NCI-H2029 (cell line): ENCODE measurements around the gene TGFB2.
"Not testable (repeated sequence)": the region's sequence is repeated elsewhere in the genome, so short reads cannot be mapped to it uniquely, and the experiment has no call there.

Experiments used
- DNase-seq: peaks from one replicate; lab custom pipeline; 2025; lab: John Stamatoyannopoulos, UW

TGFB2 gene

GRCh38 chr1:218344814-218345672, at the start of gene TGFB2:
TGFB2 (plus strand) TSS chr1:218345336; CDS start chr1:218346702, 1,366 bp downstream.
- DNase-seq = peak; percentile 49

DNA sequence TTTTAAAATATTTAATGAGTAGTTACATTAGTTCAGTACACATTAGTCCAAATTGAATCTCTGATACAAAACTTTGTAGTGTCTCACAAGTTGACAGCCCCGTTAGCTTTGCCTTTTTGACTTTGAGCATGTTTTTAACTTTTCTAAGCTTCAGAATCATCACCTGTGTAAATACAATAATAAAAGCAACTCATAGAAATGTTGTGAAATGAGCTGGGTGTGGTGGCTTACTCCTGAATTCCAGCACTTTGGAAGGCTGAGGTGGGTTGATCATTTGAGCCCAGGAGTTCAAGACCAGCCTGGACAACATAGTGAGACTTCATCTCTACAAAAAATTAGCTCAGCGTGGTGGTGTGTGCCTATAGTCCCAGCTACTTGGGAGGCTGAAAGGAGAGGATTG, 49.0 kb upstream of the TGFB2 start:
- DNase-seq = no peak

DNA sequence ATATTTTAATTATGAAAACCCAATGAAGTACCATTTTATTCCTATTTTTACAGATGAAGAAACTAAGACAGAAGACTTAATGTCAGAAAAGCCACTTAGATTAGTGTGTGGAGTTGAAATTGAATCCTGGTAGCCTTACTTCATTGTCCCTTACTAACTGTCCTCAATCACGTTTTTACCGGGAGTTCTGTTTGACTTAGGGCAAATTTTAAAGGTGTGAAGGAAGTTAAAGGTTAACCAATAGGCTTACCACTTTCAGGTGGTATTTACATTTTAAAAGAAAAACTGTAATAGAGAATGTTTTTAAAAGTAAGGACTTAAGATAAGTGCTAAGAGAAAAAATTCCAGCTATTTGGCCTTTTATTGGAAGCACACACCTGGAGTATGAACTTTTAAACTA, 47.7 kb upstream of the TGFB2 start:
- DNase-seq = no peak

DNA sequence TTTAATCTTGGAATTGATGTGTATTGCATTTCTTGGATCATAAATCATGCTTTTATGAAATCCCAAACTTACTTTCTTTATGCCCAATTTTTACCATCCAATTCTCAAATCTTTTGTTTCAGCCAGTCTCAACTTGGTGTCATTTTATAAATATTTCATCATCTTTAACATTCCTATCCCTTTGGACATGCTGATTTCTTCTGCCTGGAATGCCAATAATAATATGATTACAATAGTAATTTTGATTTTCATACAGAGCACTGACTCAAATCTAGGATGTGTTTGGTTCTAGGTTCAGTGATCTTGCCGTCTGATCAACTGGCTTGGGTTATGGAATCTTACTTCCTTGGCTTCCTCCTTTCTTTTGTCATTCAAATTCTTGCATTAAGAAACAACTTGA, 47.3 kb upstream of the TGFB2 start:
- no peak for DNase-seq

GRCh38 chr1:218298398-218298797, 46.7 kb upstream of the TGFB2 start:
- no peak for DNase-seq

DNA sequence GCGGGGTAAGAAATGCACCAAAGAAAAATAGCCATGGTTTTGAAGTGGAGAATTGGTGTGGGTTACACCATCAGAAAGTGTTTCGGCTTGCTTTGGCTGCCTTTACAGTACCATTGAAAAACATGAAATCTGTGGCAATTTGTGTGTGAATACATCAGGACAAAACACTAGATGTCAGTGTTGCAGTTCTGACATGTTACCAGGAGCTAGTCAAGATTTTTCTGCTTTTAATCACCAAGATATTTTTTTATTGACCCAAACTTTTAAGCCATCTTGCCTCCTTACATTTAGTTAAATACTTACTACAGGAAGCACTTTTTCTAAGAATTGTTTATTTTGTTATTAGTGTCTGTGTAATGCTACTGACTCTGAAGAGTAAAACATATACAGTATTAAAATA, 45.7 kb upstream of the TGFB2 start:
- no peak for DNase-seq

- no peak for DNase-seq
Measured at GRCh38 chr1:218301217-218301616, 43.9 kb upstream of the TGFB2 start.

- DNase-seq = no peak
Measured at GRCh38 chr1:218302155-218302554, 43.0 kb upstream of the TGFB2 start.

DNA sequence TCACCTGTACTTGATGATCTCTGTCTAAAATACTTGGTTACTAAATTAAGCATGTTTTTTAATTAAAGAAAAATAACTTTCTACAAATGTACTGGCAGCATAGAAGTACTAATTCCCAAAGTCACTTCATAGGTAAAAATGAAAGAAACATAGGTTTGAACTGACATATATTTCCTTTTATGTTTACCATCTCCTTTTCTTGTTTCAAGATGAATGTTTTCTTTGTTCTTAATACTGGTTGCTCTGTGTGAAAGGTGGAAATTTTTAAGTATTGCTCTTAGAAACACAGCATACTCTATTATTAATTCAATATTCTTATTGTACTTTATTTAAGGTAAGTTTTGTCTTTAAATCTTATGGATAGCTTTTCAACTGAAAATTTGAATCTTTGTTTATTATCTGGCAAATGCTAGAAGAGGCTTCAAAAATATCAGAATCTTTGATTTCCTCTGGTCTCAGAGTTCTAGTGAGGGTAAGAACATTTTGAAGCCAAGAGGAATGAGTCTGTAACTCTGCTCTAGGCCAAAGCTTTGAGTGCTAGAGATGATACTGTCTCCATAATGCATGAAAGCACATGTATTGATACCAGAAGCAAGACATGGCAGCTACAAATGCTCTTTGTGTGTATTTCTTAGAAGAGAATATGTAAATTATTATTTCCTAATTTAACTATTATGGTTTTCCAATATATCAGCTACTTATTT, 41.8 kb upstream of the TGFB2 start:
- no peak for DNase-seq

- DNase-seq = no peak
Measured at GRCh38 chr1:218304281-218305039, 40.7 kb upstream of the TGFB2 start.

DNA sequence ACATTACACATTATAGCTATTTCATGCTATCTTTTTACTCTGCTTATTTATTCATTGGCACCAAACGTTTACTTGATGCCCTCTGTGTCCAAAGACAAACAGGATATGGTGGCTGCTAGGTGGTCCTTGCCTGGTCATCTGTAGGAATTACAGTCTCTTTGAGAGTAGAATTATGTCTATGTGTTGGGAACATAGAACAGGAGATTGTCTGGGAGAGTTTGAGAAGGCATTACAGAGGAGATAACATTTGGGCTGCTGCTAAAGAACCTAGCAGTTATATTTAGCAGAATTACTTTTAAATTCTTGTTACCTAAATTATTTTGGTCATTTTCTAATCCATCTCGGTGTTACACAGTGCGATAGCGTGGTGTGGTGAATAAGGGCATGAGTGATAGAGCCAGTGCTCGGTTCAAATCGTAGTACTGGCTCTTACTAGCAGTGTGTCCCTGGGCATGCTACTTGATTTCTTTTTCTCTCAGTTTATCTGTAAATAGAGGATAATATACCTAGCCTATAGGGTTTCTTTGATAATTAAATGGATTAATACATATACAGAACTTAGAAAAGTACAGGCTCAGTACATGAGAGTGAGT, 39.6 kb upstream of the TGFB2 start:
- no peak for DNase-seq

- DNase-seq = no peak
Measured at GRCh38 chr1:218312509-218312908, 32.6 kb upstream of the TGFB2 start.

DNA sequence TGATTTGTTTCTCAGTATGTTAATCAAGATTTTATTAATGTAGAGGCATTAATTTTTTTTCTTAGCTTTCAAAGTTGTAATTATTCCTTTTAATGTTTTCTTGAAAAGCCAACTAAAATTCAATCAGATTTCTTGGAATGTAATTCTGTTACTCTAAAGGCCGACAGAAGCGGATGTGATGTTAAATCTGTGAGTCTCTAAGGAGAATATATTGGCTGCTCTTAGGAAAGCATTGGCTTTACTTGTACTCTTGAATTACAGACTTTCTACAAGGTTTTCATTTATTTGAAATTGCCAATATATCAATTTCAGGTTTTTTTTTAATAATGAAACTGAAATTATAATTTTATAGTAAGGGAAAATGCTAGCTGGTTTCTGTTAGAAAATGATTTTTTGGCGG, 30.8 kb upstream of the TGFB2 start:
- no peak for DNase-seq

GRCh38 chr1:218315638-218316037, 29.5 kb upstream of the TGFB2 start:
- no peak for DNase-seq

- no peak for DNase-seq
Measured at GRCh38 chr1:218317061-218317460, 28.1 kb upstream of the TGFB2 start.

- not testable (repeated sequence) for DNase-seq
Measured at GRCh38 chr1:218320182-218320581, 25.0 kb upstream of the TGFB2 start.

DNA sequence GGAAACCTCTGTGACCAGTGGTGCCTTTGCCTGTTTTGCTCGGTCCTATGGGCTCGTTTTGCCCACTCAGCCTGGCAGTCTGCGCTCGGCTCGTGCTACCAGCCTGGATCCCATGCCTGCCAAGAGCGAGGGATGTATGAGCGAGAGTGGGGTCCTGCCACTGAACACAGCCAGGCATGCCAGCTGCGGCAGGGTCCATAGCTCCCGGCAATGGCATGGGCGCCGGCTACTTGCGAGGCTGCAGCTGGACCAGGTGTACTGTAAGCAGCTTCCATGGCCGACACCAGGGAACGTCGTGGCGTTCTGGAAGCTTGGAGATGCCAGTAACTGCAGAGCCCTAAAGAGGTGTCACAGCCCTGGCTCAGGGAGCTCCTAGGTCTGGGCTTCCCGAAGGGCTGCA, 22.4 kb upstream of the TGFB2 start:
- DNase-seq = no peak

DNA sequence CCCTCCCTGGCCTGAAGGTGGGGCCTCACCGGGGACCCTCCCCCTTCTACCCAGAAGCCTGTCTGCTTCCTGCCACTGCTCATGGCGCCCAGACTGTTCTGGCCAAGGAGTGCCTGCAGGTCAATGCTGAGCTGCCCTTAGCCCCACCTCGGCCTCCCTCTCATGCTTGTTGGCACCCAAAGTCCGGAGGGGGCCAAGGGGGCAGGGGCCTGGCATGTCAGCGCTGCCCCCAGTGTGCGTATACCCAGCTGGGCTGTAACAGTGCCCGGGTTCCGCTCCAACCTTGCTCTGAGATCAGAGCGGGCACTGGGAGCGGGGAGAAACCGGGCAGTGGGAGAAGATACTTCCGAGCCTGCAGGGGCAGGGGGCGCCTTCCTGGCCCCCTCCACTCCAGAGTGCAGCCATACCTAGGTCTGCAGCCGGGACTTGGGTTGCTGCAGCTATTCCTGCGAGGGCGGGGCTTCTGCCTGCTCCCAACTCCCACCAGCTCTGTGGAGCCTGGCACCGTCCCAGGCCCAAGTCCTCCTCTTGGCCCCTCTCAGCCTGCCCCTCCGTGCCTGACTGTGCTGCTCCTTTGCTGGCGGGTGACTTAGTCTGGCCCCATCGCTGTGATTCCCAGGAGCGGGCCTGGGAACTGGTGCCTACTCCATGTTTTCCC, 21.4 kb upstream of the TGFB2 start:
- no peak for DNase-seq

DNA sequence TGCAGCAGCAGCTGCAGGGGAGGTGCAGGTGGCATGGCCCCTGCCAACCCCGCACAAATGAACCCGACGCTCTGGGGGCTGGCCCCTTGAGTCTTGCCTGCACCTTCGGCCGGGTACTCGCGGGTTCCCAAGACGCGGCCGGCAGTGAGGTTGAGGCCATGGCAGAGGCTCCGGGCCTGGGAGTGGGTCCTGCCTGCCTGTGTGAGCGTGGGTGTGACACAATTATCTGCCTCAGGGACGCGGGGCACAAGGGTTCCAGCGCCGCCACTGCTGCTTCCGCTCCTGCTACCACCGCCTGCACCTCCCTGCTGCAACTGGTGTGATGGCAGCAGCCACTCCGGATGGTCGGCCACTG, 20.9 kb upstream of the TGFB2 start:
- no peak for DNase-seq

DNA sequence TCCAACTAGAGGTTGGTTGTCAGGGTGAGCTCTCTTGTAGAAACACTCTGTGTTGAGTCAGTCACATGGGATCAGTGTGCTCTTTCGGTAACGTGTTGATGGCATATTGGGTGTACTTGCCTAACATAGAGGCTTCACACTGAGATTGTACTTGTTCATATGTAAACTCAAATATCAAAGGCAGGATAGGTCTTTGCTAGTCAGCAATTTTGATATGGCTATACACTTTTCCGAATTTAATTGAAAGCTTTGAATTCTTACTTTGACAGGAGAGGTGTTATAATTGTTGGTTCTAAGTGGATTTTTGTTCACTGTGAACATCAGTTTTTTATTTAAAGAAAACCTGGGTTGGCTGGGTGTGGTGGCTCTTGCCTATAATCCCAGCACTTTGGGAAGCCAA, 16.4 kb upstream of the TGFB2 start:
- DNase-seq = no peak

- peak; percentile 18 for DNase-seq
Measured at GRCh38 chr1:218330043-218330623, 15.0 kb upstream of the TGFB2 start.

- DNase-seq = no peak
Measured at GRCh38 chr1:218332416-218332815, 12.7 kb upstream of the TGFB2 start.
